ENCODE results near the gene AEN.

AEN gene

DNA sequence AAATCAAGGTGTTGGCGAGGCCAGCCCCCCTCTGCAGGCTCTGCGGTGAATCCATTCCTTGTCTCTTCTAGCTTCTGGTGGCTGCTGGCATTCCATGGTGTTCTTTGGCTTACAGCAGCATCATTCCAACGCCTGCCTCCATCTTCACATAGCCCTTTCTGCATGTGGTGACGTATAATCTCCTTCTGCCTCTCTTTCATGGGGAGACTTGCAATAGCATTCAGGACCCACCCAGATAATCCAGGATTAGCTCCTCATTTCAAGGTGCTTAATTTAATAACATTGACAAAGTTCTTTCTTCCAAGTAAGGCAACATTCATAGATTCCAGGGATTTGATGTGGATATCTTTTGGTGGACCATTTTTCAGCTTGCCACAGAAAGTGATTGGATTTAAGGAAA is 53.5 kb downstream of the AEN start:
- no peak for DNase-seq (ENCODE audit: low spot score)

DNA sequence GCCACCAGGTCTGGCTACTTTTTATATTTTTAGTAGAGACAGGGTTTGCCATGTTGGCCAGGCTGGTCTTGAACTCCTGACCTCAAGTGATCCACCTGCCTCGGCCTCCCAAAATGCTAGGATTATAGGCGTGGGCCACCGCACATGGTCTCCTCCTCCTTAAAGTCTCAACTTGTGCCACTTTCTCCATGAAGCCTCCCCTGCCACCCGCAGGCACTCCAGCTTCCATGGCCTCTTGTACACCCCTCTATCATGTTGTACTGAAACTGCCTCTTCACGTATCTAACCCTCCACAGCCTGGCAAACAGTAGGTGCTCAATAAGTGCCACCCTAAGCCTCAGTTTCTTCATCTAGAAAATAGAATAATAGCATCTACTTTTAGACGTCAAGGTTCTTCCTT is 57.6 kb downstream of the AEN start:
- no peak for DNase-seq (ENCODE audit: low spot score)

GRCh38 chr15:88680241-88681001 is 59.3 kb downstream of the AEN start:
- no peak for DNase-seq (ENCODE audit: low spot score)

DNA sequence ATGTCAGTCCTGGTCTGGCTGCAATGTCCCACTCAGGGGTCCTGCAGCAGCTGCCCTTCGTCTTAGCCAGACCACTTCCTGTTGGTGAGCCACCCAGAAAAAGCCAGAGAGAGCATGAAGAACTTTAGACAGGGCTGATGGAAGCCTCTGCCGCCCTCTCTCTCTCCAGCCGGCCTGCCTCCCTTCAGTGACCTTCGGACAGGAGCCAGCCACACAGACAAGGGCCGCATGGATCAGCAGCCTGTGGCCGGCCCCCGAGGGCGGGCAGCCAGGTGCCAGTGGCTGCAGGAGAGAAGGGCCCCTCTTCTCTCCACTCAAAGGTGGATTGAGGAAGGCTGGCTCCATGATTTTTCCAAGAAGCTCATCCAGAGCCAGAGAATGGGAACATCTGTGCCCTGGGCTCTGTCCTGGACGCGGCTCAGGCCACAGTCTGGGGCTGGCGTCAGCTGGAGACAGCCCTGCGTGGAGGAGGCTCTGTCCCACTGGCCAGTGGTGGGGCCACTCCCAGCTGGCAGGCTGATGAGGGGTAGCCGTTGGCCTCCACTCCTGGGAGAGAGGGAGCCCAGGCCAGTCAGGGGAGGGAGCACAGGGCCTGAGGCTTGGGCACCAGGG is 60.6 kb downstream of the AEN start:
- peak; percentile 71 for DNase-seq (ENCODE audit: low spot score)

All from AG20443 (cell line).